Aorta (tissue), 5 donors: ENCODE data around the gene DOCK6. TPM values are rescaled to one million over a fixed set of nuclear protein-coding genes. Genes with fewer than 3 reads are reported as not detected.

Experiments
- ATAC-seq: fragments of 200-7000 bp; cut with Tn5 transposase; one replicate; pipeline ENCODE4 v1.9.1; 2022; ENCODE audit warnings: moderate library complexity; ENCODE audit not compliant: low FRiP score
- DNase-seq, 2 donors: peaks; one replicate each; pipeline ENCODE4 v3.0.0-alpha.2; 2020
- H3K27ac ChIP-seq, 2 donors: one replicate each; pipeline ENCODE4 v1.5.1; 2013; ENCODE audit warnings: low read length in 2 of 2, mild to moderate bottlenecking in 2 of 2, moderate library complexity in 2 of 2, control low read depth in 1 of 2, inconsistent platforms in 1 of 2, low read depth in 1 of 2
- H3K27me3 ChIP-seq, 2 donors: one replicate each; pipeline ENCODE4 v1.6.1; 2013; ENCODE audit warnings: control low read depth in 1 of 2, low read length in 1 of 2, mild to moderate bottlenecking in 1 of 2, moderate library complexity in 1 of 2; ENCODE audit not compliant: insufficient read depth in 2 of 2, control insufficient read depth in 1 of 2
- H3K36me3 ChIP-seq, 2 donors: one replicate each; pipeline ENCODE4 v1.6.1; 2013; ENCODE audit warnings: control low read depth in 1 of 2, low read length in 1 of 2, mild to moderate bottlenecking in 1 of 2; ENCODE audit not compliant: insufficient read depth in 2 of 2, control insufficient read depth in 1 of 2
- H3K4me1 ChIP-seq, 2 donors: one replicate each; pipeline ENCODE4 v1.6.1; 2013; ENCODE audit warnings: low read length in 2 of 2, control low read depth in 1 of 2, mild to moderate bottlenecking in 1 of 2, moderate library complexity in 1 of 2; ENCODE audit not compliant: insufficient read depth in 2 of 2, control insufficient read depth in 1 of 2
- H3K4me3 ChIP-seq, 2 donors: one replicate each; pipeline ENCODE4 v1.5.1; 2013; ENCODE audit warnings: low read length in 2 of 2, control low read depth in 1 of 2, mild to moderate bottlenecking in 1 of 2
- H3K9me3 ChIP-seq: one replicate; pipeline ENCODE4 v1.6.1; 2013; ENCODE audit warnings: mild to moderate bottlenecking, low read length; ENCODE audit not compliant: control insufficient read depth
- WGBS, 2 donors: extraction: QIAGEN DNeasy Blood & Tissue Kit; methylation state at CpG; one replicate each; pipeline ENCODE4 v1.1.7; 2013; 5-methylcytosine and 5-hydroxymethylcytosine counted together
- intact Hi-C, 2 donors: fragments of 100-400 bp; cut with DNase I; formaldehyde crosslinking; loops; one replicate each; pipeline versions ENCODE4 v1.14.2 to v1.15.0; 2022
- polyA plus RNA-seq, 2 donors: library from polyadenylated mRNA; stranded (reverse); fragments of 200-250 nt; gene quantifications; one replicate each; pipeline ENCODE4 v1.2.3, GENCODE V29; 2013
- total RNA-seq, 2 donors: library from RNA; stranded (reverse); fragmentation: NEBNext Ultra II Directional; extraction: Animal tissue kit (Norgen Biotek cat#: 25700); gene quantifications; one replicate each; pipeline ENCODE4 v1.2.1, GENCODE V29; 2021
- donor health status: healthy with polysubstance abuse.
- donor health status: Bipolar disorder and iron deficiency.
- donor health status: DM: no; HTN: no; CAD: no.
- donor health status: DM: no; HTN: no; CAD: no.
- donor health status: DM: yes; HTN: yes; CAD: no.

Gene DOCK6
- total and polyA plus RNA-seq, 4 donors, result 12.8 to 109 (median 72.5) TPM

DNA sequence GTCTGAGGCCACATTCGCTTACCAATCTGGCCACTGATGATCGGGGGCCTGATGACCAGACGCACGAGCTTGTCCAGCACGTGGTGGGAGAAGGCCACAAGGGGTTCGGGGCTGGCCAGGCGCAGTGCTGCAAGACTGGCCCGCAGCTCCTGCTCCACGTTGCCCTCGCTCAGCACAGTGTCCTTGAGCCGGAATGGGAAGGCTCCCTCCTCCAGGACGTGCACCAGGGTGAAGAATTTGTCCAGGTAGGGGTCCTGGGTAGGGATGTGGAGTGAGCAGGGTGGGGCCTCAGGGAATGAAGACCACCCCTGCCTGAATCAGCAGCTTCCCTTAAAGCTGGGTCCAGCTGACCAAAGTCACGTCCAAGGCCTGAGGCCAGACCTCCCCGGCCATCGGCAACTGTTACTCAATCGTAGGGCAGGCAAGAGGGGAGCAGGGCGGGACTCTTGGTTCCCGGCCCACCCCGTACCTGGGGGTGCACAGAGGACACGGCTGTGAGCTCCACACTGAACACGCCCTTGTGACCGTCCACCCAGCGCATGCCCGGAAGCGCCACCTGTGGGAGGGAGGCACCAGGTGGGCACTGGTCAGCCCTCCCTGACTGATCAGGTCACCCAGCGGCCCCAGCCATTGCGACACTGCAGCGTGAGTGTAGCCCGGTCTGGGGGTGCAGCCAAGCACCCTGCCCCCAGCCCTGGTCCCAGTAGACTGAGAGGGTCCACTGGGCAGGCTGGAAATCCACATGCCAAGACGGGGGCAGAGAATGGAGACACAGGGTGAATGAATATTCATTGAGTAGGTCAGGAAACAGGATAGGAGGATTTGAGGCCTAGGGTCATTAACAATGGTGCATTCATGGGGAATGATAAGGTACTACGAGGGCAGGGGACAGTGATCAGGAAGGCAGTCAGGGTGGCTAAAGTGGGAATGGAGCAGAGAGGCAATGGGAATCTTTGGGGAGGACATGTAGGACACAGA lies 25.7 kb downstream of the DOCK6 start:
- Histone ChIP-seq H3K4me3 (no peak overlapping the region), H3K36me3 (peaks cover 0 to 3% of the 10 kb centered on the region in 2 donors), H3K4me1 (no peaks in the 10 kb centered on the region), H3K9me3 (no peaks in the 10 kb centered on the region), H3K27me3 (no peaks in the 10 kb centered on the region), H3K27ac (no peak overlapping the region)
- intact Hi-C loops, result no loop called here
- ATAC-seq, result no peak
- DNase-seq, result no peak
- 92 to 93% methylated on average over 31 of the region's 31 CpGs for WGBS, 2 donors

- H3K36me3 ChIP-seq, result peaks cover 0 to 3% of the 10 kb centered on the region in 2 donors
- H3K27me3 ChIP-seq, result no peaks in the 10 kb centered on the region
- WGBS, 2 donors, result 90 to 92% methylated on average over 5 of the region's 5 CpGs
Observed at GRCh38 chr19:11234486-11235075, 27.7 kb downstream of the DOCK6 start.

DNA sequence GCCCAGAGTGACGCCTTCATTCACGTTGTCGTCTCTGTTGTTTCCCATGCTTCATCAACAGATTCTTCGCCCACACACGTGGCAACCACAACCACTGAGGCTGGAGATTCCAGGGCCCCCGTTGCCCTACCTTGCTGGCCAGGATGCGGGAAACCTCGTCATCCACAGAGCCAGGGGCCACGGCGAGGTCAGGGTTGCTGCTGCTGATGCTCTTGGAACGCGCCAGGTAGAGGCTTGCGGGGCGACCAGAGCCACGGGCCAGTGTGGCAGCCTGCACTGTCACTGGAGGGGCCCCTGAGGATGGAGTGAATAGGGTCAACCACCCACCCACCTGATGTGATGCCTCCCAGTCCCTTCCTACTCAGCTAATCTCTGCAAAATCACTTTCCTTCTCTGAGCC lies 29.3 kb downstream of the DOCK6 start:
- Histone ChIP-seq H3K4me1 (no peaks in the 10 kb centered on the region), H3K4me3 (no peak overlapping the region), H3K36me3 (peaks cover 0 to 3% of the 10 kb centered on the region in 2 donors), H3K27ac (no peak overlapping the region), H3K27me3 (no peaks in the 10 kb centered on the region), H3K9me3 (no peaks in the 10 kb centered on the region)
- intact Hi-C loops, result no loop called here
- no peak for ATAC-seq
- 91% methylated on average over 15 of the region's 15 CpGs for WGBS, 2 donors
- DNase-seq, result no peak

More at GRCh38 chr19:11234486-11235075, 27.7 kb downstream of the DOCK6 start:
- Histone ChIP-seq H3K4me3 (no peak overlapping the region), H3K4me1 (no peaks in the 10 kb centered on the region), H3K9me3 (no peaks in the 10 kb centered on the region), H3K27ac (no peak overlapping the region)
- no peak for DNase-seq
- ATAC-seq, result no peak
- intact Hi-C loops, result no loop called here

- peaks cover 0 to 3% of the 10 kb centered on the region in 2 donors for H3K36me3 ChIP-seq
- no peaks in the 10 kb centered on the region for H3K9me3 ChIP-seq
- DNase-seq, result no peak
- no peaks in the 10 kb centered on the region for H3K4me1 ChIP-seq
- H3K27ac ChIP-seq, result no peak overlapping the region
- 89 to 93% methylated on average over 4 of the region's 4 CpGs for WGBS, 2 donors
- intact Hi-C loops, result no loop called here
- no peaks in the 10 kb centered on the region for H3K27me3 ChIP-seq
- ATAC-seq, result no peak
- no peak overlapping the region for H3K4me3 ChIP-seq
Observed at GRCh38 chr19:11232555-11232954, 29.8 kb downstream of the DOCK6 start.

- 94% methylated on average over 7 of the region's 7 CpGs for WGBS, 2 donors
- Histone ChIP-seq H3K27ac (no peak overlapping the region), H3K27me3 (no peaks in the 10 kb centered on the region), H3K4me3 (no peak overlapping the region), H3K9me3 (no peaks in the 10 kb centered on the region), H3K4me1 (no peaks in the 10 kb centered on the region), H3K36me3 (peaks cover 0 to 3% of the 10 kb centered on the region in 2 donors)
- DNase-seq, result no peak
- no peak for ATAC-seq
- intact Hi-C loops, result no loop called here
Observed at GRCh38 chr19:11230621-11231386, 31.5 kb downstream of the DOCK6 start.

DNA sequence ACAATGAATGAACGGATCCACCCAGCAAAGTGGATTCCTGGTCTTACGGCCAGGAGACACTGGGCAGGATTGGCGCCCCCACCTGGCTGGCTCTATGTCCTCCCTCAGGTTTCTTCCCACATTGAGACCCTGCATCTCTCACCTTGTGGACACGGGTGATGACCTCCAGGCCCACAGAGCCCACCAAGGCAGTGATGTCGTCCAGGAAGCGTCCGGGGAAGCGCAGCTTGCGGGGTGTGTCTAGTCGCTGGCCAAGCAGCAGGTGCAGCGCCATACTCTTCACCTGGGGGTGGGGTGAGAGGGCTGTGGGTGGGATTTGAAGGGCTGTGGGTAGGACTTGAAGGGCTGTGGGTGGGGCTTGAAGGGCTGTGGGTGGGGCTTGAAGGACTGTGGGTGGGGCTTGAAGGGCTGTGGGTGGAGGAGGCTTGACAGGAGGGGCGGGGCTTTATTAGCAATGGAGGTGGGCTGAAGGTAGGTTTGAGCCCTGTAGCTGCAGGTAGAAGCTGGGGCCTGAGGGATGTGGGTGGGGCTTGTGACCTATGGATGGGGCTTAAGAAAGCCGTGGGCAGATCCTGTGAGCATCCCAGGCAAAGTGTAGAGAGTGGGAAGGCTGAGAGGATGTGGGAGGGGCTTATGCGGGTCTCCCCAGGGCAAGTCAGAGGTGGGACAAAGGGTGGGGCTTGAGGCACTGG lies 35.0 kb downstream of the DOCK6 start:
- Histone ChIP-seq H3K9me3 (no peaks in the 10 kb centered on the region), H3K27me3 (no peaks in the 10 kb centered on the region), H3K36me3 (peaks cover 0 to 2% of the 10 kb centered on the region in 2 donors), H3K27ac (no peak overlapping the region), H3K4me1 (no peaks in the 10 kb centered on the region), H3K4me3 (no peak overlapping the region)
- 86 to 89% methylated on average over 14 of the region's 14 CpGs for WGBS, 2 donors
- no peak for DNase-seq
- ATAC-seq, result no peak
- intact Hi-C loops, result no loop called here

- DNase-seq, result no peak
- H3K36me3 ChIP-seq, result peaks cover 0 to 8% of the 10 kb centered on the region in 2 donors
- intact Hi-C loops, result no loop called here
- ATAC-seq, result no peak
- peaks cover 3% of the 10 kb centered on the region for H3K9me3 ChIP-seq
- no peak overlapping the region for H3K27ac ChIP-seq
- H3K4me3 ChIP-seq, result no peak overlapping the region
- 88 to 91% methylated on average over 1 of the region's 1 CpG for WGBS, 2 donors
- no peaks in the 10 kb centered on the region for H3K27me3 ChIP-seq
- no peaks in the 10 kb centered on the region for H3K4me1 ChIP-seq
Observed at GRCh38 chr19:11226716-11227166, 35.6 kb downstream of the DOCK6 start.

DNA sequence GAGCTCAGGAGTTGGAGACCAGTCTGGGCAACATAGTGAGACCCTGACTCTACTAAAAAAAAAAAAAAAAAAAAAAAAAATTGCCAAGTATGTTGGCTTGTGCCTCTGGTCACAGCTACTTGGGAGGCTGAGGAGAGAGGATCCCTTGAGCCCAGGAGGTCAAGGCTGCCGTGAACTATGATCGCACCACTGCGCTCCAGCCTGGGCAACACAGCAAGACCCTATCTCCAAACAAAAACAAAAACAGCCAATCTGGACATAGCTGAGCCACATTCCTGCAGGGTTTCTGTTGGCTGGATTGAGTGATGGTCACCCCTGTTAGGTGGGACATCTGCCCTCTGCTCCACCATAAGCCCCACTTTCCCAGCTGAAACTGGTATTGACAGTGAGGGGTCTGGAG lies 36.5 kb downstream of the DOCK6 start:
- Histone ChIP-seq H3K36me3 (peaks cover 0 to 11% of the 10 kb centered on the region in 2 donors), H3K4me1 (no peaks in the 10 kb centered on the region), H3K9me3 (peaks cover 4% of the 10 kb centered on the region), H3K4me3 (no peak overlapping the region), H3K27ac (no peak overlapping the region), H3K27me3 (no peaks in the 10 kb centered on the region)
- 96 to 97% methylated on average over 3 of the region's 3 CpGs for WGBS, 2 donors
- intact Hi-C loops, result no loop called here
- no peak for ATAC-seq
- DNase-seq, result no peak
